HG03108 (cell line): ENCODE measurements around the gene FGF14.
"Not testable (repeated sequence)": the region's sequence is repeated elsewhere in the genome, so short reads cannot be mapped to it uniquely, and the experiment has no call there.

ENCODE experiments used
- ATAC-seq: cut with Tn5 transposase; IDR thresholded peaks from one replicate; pipeline ENCODE4 v1.9.1; 2021; ENCODE audit warnings: moderate library complexity; ENCODE audit not compliant: unreplicated experiment

FGF14 gene

DNA sequence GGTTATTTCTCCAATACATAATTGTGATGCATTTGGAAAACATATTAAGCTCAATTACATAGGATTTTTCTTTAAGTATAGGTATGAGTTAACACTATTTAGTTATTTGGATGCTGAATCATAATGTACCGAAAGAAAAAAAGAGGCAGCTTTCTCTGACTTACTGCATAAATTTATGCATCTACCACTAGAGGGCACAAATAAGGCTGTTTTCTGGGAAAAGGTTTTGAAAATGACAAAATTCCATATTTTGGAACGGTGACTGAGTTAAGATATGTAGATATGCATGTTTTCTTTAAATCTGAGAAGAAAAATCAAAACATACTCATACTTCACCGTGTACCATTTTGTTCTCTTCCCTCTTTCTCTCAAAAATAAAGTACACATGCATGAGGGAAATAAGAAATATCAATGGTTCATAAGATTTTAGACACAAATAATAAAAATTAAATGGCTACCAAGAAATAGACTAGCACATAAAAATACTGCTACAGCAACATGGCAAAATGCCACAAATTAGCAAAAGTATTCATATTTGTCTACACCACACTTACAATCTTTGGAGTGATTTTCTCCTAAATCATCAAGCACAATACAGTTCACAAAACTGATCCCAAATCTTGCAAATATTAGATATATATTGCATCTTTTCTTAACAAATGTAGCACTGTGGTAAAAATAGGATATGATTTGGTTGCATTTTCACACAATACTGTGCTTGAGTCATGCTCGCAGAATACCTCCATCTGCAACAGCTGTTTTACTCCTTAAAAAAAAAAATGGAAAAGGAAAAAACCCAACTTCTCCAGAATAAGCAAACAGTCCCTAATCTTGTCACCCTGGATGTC lies 260.0 kb downstream of the FGF14 start:
- no peak for ATAC-seq

DNA sequence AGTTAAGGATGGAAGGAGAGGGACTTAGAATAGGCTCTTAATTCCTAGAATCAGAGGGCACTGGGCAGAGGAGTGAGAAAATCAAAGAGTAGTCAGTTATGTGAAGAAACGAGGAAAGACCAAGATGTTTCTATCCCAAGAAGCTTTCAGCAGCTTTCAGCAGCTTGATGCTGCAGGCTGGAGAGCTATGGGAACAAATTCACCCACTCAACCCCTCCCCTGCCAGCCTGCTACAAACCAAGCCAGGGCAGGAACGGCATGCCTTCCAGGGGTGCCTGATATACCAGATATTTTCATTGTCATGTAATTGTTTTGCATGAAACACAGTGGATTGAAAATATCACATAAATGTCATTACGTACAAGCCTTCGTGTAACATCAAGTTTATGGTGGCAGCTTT lies 262.2 kb downstream of the FGF14 start:
- no peak for ATAC-seq

DNA sequence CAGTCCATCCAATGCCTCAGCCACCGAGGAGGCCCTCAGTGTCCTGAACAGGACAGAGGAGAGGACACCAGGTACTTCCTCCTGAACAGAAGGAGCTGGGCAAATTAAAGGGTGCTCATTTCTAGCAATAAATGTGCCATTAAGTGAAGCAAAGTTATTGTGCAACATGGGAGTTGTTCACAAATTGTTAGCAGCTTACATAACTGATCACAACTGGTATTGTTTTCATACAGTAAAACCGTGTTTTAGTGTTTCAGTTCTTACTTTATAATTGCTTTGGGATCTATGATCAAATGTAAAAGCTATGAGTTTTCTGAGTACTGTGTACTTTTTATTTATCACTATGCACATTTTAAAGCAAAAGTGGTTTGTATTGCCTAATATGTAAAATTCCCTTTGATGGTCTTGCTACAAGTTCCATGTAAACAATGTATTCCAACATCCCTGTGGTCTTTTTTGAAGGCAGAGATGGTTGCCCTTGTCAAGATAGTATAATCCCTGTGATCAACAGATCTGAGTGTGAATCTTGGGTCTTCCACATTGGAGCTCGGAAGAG lies 263.1 kb downstream of the FGF14 start:
- no peak for ATAC-seq

DNA sequence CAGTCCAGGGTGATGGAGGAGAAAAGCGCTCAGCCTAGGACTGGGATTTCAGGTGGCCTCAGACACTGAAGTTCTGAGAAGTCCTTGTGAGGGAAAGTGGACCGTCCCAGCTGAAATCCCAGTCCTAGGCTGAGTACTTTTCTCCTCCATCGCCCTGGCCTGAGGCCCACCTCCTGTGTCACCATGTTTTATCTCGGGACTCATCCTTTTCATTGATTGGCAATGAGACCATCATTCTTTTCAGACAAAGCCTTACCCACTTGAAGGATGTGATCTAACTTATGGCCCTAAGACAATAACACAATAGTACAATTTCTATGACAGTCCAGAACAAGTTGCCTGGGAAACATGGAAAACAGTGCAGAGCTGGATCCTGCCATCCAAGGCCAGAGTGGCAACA lies 263.9 kb downstream of the FGF14 start:
- ATAC-seq = not testable (repeated sequence)

DNA sequence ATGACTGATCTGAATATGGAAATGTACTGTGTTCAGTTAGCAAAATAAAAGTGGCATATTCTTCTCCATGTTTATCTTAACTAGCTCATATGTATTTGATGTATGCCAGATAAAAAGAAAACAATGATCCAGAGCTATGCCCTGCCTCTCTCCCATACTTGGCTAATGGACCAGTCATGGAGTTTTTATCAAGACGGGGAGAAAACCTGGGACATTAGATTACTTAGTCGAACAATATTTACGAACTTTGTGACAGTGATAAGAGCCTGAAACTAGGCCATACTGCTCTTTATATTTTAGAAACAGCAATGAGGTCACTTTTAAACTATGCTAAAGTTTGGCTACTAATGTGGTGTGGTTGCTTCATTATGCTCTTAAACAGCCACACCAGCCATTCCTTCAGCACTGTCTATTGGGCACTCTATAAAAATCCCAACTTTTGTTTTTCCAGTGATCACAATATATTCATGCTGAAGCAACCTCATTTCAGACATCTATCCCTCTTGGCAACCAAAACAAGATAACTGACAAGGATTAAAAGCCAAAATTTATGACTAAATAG lies 265.0 kb downstream of the FGF14 start:
- no peak for ATAC-seq

DNA sequence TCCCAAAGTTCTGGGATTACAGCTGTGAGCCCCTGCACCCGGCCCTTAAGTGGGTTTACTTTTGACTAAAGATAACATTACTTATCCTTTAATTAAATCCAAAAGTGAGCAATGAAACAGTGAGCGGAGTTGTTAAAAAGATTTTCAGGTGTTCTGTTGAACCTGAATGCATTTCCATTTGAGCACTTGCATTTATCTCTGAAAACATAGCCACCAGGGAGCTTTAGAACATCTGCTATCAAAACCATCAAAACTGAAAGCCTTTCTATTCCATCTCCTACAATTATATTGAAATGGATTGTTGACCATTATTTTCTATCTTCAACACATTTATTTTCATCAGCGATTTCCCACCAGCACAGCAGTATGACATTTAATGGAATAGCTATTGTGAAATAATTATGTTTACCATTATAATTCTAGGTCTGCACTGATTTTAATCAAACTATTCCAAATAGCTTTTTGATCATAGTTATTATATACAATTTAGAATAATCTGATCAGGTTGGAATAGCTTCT lies 269.0 kb downstream of the FGF14 start:
- no peak for ATAC-seq

DNA sequence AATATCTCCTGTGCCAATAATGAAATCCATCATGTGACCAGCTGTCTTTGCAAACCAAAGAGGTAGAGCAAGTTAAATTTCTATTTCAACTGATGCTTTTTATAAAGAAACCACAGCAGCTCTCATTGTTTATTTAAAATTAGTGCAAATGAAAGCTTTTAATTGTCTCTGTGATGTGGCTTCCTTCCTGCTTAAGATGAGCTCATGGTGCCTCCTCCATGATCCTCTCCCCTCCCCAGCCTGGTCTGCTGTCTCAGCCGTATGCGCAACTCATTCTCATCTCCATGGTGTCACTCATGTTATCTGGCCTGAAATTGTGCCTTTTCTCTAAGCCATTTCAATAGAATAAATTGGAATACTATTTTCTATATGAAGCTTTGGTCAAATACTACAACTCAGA lies 270.6 kb downstream of the FGF14 start:
- ATAC-seq = no peak

DNA sequence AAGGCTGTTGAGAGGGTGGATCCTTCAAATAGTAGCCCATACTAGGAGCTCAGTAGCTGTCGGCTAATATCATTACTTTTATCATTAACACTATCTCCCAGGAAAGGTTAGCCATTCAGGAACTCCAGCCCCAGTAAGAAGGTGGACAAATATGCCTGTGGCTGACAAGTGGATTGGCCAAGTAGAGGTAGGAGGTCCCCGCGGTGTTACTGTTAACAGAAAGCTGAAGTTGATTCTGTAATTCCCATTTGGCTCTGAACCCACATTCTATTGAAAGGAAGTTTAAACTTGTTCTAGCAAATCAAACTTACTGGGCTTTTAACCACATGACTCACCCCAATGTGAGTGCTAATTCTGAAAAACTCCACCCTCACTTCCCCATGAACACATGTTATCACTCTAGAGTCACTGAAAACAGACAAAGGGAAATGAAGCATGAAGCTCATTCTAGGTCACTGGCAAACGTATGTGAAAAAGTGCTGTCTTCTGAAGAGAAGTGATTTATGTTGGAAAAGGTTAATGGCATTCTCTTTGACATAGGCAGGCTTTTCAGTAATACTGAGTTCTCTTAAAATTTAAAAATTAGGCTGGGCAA lies 273.5 kb downstream of the FGF14 start:
- no peak for ATAC-seq

DNA sequence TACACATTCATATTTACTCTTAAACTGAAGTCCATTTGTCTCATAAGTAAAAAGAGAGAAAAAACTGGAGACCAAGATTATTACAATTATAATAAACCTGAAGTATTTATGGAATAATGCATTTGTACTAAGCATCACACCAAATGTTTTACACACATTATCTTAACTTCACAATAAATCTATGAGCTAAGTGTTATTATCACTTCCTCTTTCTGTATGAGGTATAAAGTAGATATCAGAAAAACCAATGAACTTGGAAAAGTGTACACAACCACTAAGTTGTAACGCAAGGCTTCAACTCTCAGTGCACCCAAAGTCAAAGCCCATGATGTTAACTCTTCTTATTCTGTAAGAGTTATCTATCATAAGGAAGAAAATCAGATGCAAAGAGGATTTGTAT lies 274.7 kb downstream of the FGF14 start:
- no peak for ATAC-seq

DNA sequence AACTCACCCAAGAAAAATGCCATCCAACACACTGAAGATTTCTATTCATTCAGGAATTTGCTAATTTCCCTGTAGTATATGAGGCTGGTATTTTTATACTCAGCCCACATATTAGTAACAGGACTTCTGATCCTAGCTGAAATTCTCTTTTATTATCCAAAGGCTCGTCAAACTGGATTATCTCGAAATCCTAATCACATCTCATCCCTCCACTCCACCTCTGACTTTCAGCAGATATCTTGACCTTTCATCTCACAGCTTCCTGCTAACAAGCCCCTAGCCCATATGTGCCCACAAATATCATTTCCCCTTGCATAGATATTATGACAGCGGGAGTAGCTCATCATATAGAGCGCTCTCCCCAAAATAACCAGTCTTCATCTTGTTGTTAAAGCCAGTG lies 279.7 kb downstream of the FGF14 start:
- ATAC-seq = no peak

DNA sequence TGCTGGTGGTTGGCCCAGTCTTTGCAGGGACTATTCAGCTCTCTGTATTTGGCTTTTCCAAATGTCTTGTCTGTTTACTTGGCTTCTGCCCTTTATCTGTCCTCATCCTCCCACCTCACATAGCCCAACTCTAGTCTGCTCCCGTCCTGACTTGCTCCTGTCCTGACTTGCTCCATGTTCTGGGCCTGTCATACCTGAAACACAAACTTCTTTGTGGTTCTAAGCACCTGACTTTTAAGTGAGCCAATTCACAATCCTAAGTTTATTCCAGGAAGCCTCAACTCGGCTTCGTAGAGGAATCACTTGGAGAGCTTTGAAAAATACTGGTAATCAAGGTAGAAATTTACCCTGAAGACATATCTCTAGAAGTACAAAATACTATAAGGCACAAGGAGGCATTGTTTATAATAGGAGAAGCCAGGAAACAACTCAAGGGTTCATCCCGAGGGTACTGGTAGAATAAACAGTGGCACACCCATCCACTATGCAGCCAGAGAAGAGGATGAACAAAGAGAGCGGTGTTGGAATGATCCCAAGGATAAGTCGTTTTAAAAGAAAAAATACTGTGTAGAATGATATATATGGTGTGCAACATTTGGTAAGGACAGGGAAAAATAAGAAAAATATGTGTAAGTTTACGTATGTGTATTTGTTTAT lies 284.5 kb downstream of the FGF14 start:
- ATAC-seq = no peak

DNA sequence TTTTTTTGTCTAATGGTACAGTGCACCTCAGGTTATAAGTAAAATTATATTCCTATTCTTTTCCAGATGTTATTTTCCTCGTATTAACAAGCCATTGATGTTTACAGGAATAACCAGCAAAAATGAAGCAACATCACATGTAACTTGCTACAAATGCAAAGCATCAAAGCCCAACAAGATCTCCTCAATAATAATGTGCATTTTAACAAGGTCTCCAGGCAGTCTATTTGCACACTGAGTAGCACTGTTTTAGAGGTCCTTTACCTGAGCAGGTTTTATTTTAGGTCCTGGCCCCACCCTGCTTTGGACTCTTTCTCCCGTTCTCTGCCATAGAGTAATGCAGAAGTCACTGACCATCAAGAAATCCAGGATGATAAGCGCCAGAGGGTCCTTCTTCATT lies 298.4 kb downstream of the FGF14 start:
- ATAC-seq = no peak

DNA sequence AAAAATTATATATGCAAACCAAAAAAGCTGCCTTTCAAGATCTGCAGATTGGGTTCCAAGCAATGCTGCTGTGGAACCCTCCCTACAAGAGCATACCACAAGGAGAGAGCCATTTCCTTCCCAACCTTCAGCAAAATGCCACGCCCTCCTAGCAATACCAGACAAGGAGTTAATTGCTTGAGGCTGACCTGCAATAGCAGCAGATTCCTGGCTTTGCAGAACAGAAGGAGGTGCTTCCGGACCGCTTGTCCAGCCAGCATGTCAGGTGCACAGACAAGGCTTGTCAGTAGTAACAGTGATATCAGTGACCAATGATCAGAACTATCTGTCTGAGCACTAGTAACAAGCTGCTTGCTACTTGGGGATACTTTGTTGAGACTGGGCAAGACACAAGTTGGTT lies 301.6 kb downstream of the FGF14 start:
- no peak for ATAC-seq

DNA sequence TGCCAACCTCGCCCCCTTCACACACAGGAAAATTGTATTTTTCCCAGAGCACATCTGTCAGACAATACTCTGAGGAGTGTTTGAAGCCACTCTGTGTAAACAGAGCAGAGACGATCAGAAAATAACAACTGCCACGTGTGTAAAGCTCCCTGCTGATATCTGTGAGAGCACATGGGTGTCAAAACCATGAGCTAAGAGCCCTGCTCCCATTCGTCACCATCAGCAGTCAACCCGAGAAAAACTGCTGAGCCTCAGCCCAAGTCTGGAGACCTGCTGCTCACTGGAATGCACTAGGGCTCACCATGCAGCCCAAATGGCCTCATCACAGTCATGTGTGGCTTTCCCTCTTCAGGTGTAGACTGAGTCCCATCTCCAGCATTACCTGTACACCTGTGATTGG lies 304.1 kb downstream of the FGF14 start:
- ATAC-seq = no peak

DNA sequence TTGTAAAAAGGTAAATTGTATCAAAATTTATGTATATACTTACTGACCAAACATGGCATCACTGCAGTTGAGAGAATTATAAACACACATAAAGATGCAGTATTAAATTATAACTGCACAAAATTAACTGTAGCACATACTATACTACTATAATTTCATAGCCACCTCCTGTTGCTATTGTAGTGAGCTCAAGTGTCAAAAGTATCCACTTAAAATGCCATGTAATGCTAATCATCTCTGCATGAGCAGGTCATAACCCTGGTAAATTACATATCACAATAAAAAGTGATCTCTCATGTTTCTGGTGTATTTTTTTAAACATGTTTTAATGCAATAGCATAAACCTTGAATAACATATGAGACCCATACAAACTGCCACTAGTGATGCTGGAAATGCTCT lies 308.6 kb downstream of the FGF14 start:
- ATAC-seq = not testable (repeated sequence)

DNA sequence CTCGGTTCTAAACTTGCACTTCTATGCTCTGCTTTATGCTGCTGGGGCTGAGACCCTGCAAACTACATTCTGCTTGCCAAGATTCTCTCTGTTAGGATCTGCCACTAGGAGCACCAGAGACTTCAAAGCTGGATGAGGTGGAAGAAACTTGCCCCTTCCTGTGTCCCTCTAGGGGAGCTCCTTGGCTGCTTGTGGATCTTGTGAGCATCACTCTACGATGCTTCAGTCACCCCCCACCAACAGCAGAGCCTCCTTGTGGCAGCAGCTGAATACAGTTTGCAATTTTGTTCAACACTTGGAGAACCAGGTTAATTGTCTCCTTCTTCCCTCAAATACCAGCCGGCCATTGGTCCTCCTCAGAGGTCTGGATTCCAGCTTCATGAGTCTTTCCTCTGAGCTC lies 310.6 kb downstream of the FGF14 start:
- ATAC-seq = no peak

DNA sequence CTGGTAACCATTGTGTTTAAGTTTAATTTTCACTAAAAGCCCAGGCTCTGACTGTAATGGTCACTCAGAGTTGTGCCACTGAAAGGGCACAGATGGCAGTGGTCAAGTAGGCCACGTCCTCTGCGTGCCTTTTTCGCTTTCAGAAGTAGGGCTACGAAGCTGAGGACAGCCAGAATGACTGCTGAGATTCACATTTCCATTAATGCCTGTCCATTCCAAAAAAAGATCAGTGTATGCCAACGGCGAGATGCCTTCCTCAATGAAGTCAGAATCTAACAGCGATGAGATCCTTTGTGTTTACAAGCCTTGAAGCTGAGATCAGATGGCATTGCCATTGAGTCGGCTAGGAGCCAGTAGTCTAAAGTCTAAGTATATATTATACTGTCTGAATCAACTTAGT lies 311.3 kb downstream of the FGF14 start:
- ATAC-seq = no peak

DNA sequence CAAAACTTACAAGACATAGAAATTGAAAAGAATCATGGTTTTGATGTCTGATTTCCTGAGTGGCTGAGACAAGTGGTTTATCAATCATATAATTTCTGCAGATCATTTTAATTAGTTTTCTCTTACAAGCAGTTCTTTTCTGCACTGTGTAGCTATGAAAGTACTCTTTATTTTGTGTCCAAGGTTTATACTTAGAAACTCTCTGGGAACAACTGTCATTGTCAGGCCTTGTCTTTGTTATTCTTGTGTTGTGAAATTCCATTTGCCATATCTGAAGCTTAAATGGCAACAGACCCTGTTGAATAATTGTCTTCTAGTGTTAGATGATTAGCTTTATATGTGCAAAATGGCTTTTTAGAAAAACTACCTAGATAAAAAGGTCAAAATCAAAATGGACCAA lies 312.1 kb downstream of the FGF14 start:
- no peak for ATAC-seq

DNA sequence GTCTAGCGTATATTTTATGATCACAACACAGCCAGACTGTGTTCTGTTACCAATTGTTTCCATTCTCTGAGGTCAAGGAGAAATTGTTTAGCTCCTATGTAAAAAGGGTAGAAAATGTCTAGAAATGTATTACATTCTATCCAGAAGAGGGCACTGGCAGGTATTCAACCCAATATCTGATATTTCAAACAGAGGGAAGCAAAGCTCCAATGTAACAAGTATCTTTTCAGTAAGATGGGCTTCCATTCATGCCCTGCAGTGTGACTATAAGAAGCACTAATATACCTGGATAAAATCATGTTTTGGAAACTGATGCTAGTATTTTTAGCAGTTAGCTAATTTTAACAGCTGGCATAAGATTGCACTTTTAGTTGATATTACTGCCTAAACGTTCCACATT lies 312.7 kb downstream of the FGF14 start:
- ATAC-seq = no peak

DNA sequence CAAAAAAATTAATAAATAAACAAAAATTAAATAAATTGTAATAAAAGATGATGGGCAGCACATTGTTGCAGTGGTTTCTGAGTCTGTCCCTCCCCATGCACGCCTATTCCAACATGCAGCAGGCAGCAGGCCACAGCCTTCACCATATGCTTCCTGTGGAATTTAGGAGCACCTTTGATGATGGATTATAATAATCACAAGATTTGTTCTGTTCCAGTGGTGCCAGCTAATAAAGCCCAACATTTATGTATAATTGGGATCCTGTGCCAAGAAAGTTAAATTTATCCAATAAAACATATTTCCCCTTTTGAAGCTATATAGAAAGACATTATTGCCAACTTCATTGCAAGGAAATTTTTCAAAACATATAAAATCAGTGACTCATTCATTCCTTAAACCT lies 328.6 kb downstream of the FGF14 start:
- no peak for ATAC-seq

DNA sequence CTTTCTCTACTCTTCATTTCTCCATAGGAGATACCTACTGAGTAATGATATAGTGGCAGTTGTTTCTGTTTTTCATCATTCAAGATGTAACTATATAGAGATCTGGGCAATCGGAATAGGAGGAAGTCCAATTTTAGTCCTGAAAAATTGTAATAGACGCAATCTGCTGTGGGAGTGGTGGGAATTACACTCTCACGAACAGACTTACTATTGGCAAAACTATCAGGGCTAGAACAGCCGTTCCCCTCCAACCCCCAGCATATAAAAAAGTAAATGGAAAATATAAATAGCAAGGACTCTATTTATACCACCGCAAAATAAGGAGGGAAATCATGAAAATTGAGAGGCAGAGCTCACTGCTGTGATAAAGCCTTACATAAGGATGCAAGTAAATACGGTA lies 330.1 kb downstream of the FGF14 start:
- ATAC-seq = no peak
